ENCODE results near the gene PHTF2.

Gene PHTF2

GRCh38 chr7:78002715-78003114, 204.1 kb downstream of the PHTF2 start:
- no peak overlapping the region for H3K4me3 ChIP-seq (ENCODE audit: low read length)
- H4K20me1 ChIP-seq (ENCODE audit: control insufficient read depth, insufficient read depth, low read depth, low read length): no peaks in the 10 kb centered on the region
- no peak overlapping the region for H3K4me2 ChIP-seq (ENCODE audit: low read length)

GRCh38 chr7:78006063-78006755, 207.6 kb downstream of the PHTF2 start:
- Histone ChIP-seq H3K4me2 (ENCODE audit: low read length) (no peak overlapping the region), H3K79me2 (ENCODE audit: control insufficient read depth, low read length) (no peaks in the 10 kb centered on the region), H3K9me2 (replicated peaks; ENCODE audit: control insufficient read depth, low read length) (no peaks in the 10 kb centered on the region), H3F3A (ENCODE audit: control insufficient read depth, insufficient read depth) (no peaks in the 10 kb centered on the region), H4K20me1 (ENCODE audit: control insufficient read depth, insufficient read depth, low read depth, low read length) (no peaks in the 10 kb centered on the region), H3K4me1 (ENCODE audit: control insufficient read depth, low read length) (no peaks in the 10 kb centered on the region), H3K9me3 (ENCODE audit: control insufficient read depth, insufficient read depth, low read length) (no peaks in the 10 kb centered on the region), H3K27me3 (ENCODE audit: control insufficient read depth, low read length) (peaks cover 6% of the 10 kb centered on the region; the same call in 1 of the 2 replicates), H3K36me3 (ENCODE audit: control insufficient read depth, low read length) (no peaks in the 10 kb centered on the region), H3K4me3 (ENCODE audit: low read length) (no peak overlapping the region), H3K27ac (ENCODE audit: low read depth, low read length) (no peak overlapping the region)
- no peak for TF ChIP-seq CTCF (IDR thresholded peaks at IDR 0.05; ENCODE audit: low read depth, low read length, poor library complexity, severe bottlenecking)
- no peak for TF ChIP-seq EZH2phosphoT487 (IDR thresholded peaks at IDR 0.05; ENCODE audit: borderline replicate concordance, low read length)

More at GRCh38 chr7:78002715-78003114, 204.1 kb downstream of the PHTF2 start:
- TF ChIP-seq EZH2phosphoT487 (IDR thresholded peaks at IDR 0.05; ENCODE audit: borderline replicate concordance, low read length) (no peak), CTCF (IDR thresholded peaks at IDR 0.05; ENCODE audit: low read depth, low read length, poor library complexity, severe bottlenecking) (no peak)
- H3K9me2 ChIP-seq (replicated peaks; ENCODE audit: control insufficient read depth, low read length): no peaks in the 10 kb centered on the region
- H3K9me3 ChIP-seq (ENCODE audit: control insufficient read depth, insufficient read depth, low read length): no peaks in the 10 kb centered on the region
- no peaks in the 10 kb centered on the region for H3K36me3 ChIP-seq (ENCODE audit: control insufficient read depth, low read length)
- no peak overlapping the region for H3K27ac ChIP-seq (ENCODE audit: low read depth, low read length)
- H3F3A ChIP-seq (ENCODE audit: control insufficient read depth, insufficient read depth): no peaks in the 10 kb centered on the region
- no peaks in the 10 kb centered on the region for H3K79me2 ChIP-seq (ENCODE audit: control insufficient read depth, low read length)
- H3K27me3 ChIP-seq (ENCODE audit: control insufficient read depth, low read length): peaks cover 3% of the 10 kb centered on the region; the same call in 1 of the 2 replicates
- no peaks in the 10 kb centered on the region for H3K4me1 ChIP-seq (ENCODE audit: control insufficient read depth, low read length)
